HG03064 (cell line): ENCODE results near the gene MGMT.

ENCODE experiments used
- ATAC-seq: cut with Tn5 transposase; IDR thresholded peaks from one replicate; pipeline ENCODE4 v1.9.1; 2021; ENCODE audit warnings: low read depth; ENCODE audit not compliant: unreplicated experiment

The MGMT gene

DNA sequence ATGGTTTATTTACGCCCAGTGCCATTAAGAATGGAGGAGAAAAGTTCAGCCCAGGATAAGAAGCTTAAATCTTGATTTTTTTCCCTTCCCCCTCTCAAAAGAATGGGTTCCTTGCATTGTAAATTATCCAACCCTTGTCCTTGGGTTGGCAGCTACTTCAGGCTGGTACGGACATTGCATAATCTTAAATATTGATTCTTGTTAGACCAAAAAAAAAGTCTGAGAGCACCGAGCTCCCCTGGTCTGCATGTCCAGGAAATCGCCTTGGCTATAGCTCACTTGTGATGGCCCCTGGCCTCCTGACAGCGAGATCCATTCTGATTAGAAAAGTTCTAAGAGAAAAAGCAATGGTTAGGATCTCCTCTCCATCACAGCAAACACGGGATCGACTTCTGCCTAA, 345.4 kb downstream of the MGMT start:
- no peak for ATAC-seq

DNA sequence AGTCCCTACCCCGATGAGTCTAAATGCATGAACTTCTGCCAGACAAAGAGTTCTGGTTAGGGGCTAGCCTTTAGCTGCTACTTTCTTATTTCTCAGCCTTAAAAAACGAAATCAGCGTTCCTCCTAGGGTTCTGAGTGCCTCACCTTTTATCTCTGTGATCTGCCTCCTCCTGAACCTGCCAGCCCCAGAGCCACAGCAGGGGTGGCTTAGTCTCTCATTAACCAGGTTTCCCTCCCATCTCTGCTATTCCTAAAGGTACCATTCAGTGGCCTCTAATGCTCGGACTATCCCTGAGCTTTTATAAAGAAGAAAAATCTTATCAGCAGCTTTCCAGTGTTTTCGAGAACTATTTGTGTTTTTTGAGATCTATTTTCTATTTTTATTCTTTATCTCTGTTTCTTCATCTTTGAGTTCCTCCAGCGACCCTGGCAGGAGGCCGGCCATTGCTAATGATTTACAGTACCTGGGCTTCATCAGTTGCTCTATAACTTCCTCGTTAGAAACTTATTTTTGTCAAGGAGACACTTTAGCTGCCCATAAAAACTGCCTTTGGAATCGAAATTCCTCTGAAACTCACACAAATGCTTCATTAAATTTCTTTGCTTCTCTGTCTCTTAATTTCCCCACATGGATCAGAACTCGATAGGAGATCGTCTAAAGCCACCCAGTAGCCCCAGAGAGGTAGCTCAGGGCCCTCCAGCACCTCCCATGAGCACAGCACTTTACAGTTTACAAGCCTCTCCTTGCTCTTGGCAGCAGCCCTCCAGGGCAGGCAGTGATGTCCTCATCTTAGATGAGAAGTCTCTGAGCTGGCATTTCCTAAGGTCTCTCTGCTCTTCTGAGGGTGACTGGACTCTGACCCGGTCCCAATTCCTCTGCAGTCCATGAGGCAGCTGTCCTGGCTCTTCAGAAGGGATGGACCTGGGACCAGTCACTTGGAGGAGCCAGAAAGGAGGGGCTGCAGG, 347.9 kb downstream of the MGMT start:
- ATAC-seq, result no peak

DNA sequence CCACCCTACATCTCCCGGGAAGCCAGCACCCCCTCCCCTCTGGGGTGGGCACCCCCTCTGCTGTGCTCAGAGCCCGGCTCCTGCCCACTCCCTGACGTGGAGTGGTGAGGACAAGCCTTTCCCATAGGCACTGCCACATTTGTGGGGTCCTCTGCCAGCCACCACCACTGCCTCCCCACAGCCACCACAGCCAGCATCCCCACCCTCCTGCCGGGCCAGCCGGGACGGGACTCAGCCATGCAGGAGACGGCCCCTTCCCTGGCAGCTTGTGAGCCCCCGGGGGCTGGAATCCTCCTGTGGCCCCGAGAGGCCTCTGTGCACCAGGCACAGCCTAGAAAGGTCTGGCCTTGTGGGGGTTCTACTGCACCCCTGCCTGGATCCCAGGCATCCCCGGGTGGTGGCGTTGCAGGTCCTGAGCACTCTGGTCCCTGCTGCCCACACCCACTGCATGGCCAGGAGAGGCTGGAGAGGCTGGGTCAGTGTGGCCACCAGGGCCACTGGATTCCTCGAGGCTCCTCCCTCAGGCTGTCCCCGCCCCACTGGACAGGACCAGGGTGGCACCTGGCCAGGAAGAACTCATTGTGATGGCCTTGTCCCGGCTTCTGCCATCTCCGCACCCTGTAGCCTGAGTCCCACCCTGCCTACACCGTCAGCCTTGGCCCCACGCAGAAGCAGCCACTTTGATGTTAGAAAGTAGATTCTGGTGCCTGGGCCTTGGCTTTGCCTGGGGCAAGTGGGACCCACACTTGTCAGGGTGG, 349.0 kb downstream of the MGMT start:
- ATAC-seq, result no peak

DNA sequence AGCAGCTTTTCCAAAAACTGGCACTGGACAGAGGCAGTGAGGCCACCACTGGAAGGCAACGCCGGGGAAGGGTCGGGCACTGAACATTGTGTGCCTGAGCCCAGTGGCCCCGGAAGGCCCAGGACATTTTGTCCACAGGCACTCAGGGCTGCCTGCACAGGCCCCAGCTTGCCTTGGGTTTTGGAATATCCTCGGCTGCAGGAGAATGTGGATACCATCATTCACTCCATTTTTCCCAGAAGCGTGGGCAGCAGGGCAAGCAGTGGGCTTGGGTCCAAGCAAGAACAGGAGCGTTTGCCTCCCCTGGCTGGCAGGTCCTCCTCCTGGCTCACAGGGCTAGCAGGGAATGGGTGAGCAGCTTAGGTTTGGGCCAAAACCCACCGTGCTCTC, 349.6 kb downstream of the MGMT start:
- ATAC-seq, result no peak
